ENCODE results near the gene CIDEA. TPM values are rescaled to one million over a fixed set of nuclear protein-coding genes. Genes with fewer than 3 reads are reported as not detected.

The CIDEA gene
- total RNA-seq, 1 donor from 2014 or later: 0.20 TPM

GRCh38 chr18:12296457-12296856, 42.3 kb downstream of the CIDEA start:
- DNase-seq (ENCODE audit: low read depth, low spot score): no peak

- no peak for DNase-seq (ENCODE audit: low read depth, low spot score)
Observed at GRCh38 chr18:12299862-12300261, 45.7 kb downstream of the CIDEA start.

GRCh38 chr18:12301263-12302005, 47.3 kb downstream of the CIDEA start:
- DNase-seq (ENCODE audit: low read depth, low spot score): no peak

GRCh38 chr18:12302391-12303147, 48.4 kb downstream of the CIDEA start:
- DNase-seq (ENCODE audit: low read depth, low spot score): no peak

- no peak for DNase-seq (ENCODE audit: low read depth, low spot score)
Observed at GRCh38 chr18:12304351-12305210, 50.4 kb downstream of the CIDEA start.

- DNase-seq (ENCODE audit: low read depth, low spot score): no peak
Observed at GRCh38 chr18:12305211-12305610, 51.0 kb downstream of the CIDEA start.

GRCh38 chr18:12305930-12306629, 51.9 kb downstream of the CIDEA start:
- no peak for DNase-seq (ENCODE audit: low read depth, low spot score)

- DNase-seq (ENCODE audit: low read depth, low spot score): peak; percentile 26
Observed at GRCh38 chr18:12306752-12307700, 52.9 kb downstream of the CIDEA start.

GRCh38 chr18:12307701-12308385, 53.7 kb downstream of the CIDEA start, which contains the start of gene TUBB6:
TSS of gene TUBB6 (plus strand) at chr18:12308241. CDS start at chr18:12308293, 52 bp downstream.
- peak; percentile 50 for DNase-seq (ENCODE audit: low read depth, low spot score)

GRCh38 chr18:12308386-12309100, 54.4 kb downstream of the CIDEA start:
- peak; percentile 50 for DNase-seq (ENCODE audit: low read depth, low spot score)

GRCh38 chr18:12309683-12310198, 55.6 kb downstream of the CIDEA start:
- DNase-seq (ENCODE audit: low read depth, low spot score): peak; percentile 53

- DNase-seq (ENCODE audit: low read depth, low spot score): no peak
Observed at GRCh38 chr18:12310762-12311161, 56.6 kb downstream of the CIDEA start.

GRCh38 chr18:12312976-12313375, 58.8 kb downstream of the CIDEA start:
- DNase-seq (ENCODE audit: low read depth, low spot score): no peak

GRCh38 chr18:12313530-12314245, 59.5 kb downstream of the CIDEA start:
- no peak for DNase-seq (ENCODE audit: low read depth, low spot score)

GRCh38 chr18:12314591-12315305, 60.6 kb downstream of the CIDEA start:
- DNase-seq (ENCODE audit: low read depth, low spot score): no peak

GRCh38 chr18:12315490-12315889, 61.3 kb downstream of the CIDEA start:
- no peak for DNase-seq (ENCODE audit: low read depth, low spot score)

GRCh38 chr18:12315911-12316310, 61.8 kb downstream of the CIDEA start:
- DNase-seq (ENCODE audit: low read depth, low spot score): no peak

Data from pulmonary artery endothelial cell (primary cell).